AG20443 (cell line): ENCODE results near the gene COQ7.

Source experiments
- DNase-seq: peaks from one replicate; pipeline ENCODE4 v3.0.0; 2012; ENCODE audit warnings: low spot score, mixed read lengths

COQ7 gene

DNA sequence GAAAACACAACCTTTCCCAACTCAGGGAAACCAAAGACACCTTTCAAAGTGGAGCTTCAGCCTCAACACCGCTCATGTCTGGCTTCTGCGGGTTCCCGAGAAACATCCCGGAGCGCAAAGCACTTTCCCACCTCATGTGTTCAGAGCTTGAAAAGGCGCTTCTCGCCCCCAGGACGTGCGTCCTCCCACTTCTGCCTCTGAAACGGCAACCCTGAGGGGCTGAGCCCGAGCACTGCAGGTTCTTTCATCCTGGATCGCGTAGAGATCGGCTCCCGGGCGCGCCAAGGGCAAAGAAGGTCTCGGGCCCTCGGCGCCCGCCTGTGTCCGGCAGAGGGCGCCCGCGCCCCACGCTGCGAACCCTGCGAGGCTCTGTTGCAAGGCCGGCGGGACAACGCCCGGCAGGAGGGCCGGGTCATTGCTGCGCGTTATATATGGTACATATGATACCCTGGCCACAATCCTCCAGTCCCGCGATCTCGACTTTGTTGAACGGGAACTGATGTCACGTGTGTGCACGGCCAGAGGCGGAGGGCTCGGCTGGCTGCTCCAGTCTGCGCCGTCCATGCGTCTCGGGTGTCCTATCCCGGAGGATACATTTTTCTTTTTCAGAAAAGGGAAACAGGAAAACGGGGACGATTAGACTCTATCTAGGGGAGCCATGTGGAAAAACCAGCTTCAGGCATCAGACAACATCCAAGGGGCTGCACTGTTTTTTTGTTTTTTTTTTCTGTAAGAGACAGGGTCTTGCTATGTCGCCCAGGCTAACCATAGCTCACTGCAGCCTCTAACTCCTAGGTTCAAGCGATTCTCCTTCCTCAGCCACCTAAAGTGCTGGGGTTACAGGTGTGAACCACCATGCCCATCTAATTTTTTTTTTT lies 19.1 kb downstream of the COQ7 start:
- DNase-seq: peak; percentile 91

DNA sequence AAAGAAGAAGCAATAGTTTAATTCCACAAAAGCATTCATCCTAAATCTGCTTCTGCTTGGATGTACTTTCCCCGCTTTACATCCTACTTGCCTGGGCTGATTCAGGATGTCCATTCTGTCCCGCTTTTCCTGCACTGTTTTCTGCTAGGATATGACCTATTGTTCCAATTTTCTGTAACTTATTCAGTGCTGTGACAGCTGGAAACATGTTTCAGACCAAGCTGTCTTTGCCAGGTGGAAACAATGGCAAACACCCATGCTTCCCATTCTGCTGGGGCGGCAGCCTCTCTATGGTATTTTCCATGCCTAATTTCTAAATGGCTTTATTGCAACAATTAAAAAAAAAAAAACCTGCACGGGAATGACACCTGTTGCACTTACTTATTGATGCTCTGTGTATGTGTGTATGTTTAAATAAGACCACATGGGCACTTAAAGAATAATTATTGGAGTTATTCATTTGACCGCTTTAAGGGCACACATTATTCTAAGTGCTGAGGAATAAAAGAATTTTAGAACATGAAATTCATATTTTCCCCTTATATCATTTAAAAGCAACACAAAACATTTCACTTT lies 21.0 kb downstream of the COQ7 start:
- DNase-seq: no peak

DNA sequence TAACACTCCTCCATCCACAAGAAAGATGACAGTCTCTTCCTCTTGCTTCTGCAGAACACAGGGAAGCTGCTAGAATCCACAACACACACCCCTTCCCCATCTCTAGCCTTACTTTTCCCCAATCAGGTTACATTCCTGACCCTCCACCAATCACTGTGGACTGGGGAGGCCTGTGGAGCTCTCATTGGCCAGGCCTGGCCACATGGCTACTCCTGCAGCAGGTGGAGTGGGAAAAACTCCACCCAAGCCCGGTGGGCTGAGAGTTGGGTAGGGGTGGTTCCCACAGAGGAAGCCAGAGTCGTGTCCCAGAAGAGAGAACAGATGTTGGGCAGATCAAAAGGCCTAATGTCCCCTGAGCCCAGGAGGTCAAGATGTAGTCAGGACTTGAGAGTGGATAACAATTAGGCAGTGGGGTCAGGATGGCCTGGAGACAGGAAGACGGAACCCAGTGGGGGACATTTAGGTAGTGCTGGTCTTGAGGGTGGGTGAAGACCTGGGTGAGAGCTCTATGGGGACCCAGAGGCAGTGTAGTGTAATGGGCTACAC lies 22.1 kb downstream of the COQ7 start:
- DNase-seq: no peak

DNA sequence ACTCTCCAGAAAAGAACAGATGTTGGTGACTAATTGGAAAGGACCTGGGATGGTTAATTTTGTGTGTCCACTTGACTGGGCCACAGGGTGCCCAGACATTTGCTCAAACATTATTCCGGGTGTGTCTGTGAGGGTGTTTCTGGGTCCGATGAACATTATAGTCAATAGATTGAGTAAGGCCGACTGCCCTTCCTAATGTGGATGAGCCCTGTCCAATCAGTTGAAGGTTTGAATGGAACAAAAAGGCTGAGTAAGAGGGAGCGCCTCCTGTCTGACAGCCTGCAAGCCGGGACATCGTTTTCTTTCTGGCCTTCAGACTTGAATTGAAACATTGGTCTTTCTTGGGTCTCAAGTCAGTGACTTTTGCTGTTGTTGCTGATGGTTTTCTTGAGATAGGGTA lies 23.5 kb downstream of the COQ7 start:
- DNase-seq: no peak

DNA sequence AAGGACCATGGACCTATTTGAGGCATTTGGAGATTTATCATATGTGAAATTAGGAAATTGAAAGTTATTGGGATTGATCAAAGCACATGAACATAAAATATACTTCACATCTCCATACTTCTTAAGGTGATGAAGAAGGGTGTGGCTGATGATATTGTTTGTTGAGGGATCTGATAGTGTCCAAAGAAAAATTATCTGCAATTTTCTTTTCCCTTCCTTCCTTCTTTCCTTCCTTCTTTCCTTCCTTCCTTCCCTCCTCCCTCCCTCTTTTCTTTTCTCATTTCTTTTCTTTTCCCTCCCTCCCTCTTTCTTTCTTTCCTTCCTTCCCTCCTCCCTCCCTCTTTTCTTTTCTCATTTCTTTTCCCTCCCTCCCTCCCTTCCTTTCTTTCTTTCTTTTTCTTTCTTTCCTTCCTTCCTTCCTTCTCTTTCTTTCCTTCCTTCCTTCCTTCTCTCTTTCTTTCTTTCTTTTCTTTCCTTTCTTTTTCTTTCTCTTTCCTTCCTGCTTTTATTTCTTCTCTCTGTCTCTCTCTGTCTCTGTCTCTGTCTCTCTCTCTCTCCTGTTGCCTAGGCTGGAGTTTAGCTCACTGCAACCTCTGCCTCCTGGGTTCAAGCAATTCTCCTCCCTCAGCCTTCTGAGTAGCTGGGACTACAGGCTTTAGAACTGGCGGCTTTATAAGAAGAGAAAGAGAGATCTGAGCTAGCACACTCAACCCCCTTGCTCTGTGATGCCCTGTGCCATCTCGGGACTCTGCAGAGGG lies 25.4 kb downstream of the COQ7 start:
- no peak for DNase-seq

DNA sequence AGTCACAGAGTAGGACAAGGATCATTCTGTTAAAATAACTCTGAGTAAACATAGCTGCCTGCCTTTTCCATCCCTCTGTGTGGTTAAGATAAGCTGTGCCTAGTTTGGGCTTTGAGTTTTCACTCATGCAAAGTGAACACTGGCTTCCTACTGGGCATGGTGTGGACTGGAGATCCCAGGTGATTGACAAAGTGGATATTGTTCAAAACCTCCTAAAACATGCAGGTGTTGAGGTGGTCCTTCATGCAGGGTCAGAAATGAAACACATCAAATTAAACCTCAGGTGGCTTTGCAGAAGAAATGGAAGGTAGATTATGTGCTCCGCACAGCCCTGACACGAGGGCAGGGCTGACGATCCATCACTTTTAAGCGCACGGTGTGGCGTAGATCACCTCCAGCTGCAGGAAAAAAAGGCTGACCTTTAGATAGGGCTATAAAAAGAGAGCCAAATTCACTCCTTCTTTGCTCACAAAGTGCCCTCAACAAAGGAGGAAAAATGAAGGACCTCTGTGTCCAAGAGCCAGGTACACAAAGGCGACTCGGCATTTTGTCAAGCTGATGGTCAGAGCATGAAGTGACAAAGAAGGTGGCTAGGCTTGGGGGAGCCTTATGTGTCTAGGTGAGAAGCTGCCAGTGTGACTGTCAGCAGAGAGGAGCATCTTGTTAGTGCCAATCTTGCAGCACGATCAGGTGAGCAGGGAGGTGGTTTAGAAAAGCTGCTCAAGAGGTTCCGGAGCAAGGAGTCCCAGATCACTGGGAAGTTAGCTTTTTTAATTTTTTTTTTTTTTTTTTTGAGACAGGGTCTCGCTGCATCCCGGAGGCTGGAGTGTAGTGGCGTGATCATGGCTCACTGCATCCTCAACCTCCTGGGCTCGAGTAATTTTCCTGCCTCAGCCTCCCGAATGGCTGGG lies 26.5 kb downstream of the COQ7 start:
- no peak for DNase-seq

DNA sequence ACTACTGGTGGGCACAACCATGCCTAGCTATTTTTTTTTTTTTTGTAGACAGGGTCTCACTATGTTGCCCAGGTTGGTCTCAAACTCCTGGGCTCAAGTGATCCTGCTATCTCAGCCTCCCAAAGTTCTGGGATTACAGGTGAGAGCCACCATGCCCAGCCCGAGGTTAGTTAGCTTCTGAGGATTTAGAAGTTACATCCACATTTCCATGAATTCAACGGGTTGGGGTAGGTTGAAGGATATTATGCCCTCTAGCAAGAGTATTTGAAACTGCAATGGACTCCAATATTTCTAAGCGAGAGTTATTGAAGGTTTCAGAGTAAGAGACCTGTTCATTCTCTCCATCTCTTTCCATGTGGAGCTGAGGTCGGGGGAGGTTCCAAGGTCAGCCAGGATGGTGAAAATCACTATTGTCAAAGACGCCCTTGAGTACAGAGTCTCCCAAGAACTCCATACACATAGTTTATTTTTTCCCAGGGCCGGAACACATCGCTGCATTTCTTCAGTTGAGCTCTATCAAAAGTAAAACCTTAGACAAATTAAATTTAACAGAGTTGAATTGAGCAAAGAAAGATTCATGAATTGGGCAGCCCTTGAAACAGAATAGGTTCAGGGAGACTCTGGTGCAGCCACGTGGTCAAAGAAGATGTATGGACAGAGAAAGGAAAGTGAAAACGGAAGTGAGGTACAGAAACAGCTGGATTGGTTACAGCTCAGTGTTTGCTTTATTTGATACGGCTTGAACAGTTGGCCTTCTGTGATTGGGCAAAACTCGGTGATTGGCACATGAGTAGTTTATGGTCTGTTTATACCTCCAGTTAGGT lies 27.3 kb downstream of the COQ7 start:
- DNase-seq: no peak

DNA sequence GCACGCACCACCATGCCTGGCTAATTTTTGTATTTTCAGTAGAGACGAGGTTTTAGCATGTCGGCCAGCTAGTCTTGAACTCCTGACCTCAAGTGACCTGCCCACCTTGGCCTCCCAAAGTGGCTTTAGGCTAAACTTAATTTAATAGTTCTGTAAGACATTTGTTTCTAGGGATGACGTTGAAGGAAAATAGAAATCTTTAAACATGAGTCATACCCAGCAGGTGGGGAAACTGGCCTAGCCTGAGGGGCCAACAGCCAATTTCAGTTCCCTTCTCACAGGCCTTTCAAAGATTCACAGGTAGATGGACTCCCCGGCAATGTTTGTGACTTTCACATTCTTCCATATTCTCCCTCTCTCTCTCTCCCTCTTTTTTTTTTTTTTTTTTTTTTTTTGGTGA lies 28.2 kb downstream of the COQ7 start:
- no peak for DNase-seq

DNA sequence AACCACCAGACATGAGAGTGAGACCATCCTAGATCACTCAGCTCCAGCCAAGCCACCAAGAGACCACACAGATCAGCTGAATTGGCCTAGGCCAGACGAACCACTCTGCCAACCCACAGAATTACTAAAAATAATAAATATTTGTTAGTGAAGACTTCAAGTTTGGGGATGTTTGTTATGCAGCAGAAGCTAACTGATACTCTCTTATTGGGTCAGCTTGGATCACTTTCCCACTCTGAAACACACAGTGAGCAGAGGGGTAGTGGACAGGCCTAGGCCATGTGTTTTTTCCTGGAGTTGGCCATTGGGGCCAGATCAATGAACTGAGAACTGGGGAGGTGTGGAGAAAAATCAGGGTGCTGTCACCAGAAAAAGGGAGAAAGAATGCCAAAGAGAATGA lies 30.8 kb downstream of the COQ7 start:
- no peak for DNase-seq

DNA sequence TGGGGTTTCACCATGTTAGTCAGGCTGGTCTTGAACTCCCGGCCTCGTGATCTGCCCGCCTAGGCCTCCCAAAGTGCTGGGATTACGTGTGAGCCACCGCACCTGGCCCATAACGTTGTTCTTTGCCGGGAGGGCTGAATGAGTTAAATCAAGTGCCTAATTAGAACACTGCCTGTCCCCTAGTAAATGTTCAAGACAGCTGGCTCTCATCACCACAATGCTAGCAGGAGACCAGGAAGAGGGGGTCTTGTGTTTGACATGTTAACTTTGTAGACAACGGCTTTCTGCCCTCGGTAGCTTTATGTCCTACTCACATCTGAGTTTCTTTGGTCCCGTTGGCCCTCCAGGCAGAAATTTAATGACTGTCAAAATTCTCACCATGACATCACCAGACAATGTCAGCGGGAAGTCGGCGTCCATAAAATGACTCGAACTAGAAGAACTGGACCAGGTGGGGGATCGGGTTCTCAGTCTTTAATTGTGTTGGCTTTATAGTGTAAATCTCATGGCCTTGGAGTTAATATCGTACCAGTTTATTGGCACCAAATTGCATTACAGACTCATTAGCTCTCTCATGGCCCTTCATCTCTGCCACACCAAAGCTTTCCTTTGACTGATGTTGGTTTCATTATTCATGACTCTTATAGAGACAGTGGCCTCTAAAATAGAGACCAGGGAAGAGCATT lies 34.9 kb downstream of the COQ7 start:
- DNase-seq: no peak

DNA sequence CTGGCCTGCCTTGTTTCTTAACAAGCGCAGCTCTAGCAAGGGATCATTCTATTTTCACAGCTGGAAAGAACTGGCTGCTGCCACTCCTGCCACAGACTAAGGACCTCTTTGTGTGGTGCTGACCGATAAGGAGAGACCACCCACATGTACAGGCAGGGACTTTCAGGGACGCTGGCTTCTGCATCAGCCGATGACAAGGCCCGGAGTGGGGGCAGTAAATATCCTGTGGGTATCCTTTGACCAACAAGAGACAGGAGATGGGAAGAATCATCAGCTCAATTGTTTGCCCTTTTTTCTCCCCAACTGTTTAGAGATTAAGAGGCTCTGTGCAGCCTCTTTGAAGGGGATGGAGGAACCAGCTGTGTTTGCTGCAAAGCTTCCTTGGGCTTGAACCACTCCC lies 37.2 kb downstream of the COQ7 start:
- DNase-seq: no peak

DNA sequence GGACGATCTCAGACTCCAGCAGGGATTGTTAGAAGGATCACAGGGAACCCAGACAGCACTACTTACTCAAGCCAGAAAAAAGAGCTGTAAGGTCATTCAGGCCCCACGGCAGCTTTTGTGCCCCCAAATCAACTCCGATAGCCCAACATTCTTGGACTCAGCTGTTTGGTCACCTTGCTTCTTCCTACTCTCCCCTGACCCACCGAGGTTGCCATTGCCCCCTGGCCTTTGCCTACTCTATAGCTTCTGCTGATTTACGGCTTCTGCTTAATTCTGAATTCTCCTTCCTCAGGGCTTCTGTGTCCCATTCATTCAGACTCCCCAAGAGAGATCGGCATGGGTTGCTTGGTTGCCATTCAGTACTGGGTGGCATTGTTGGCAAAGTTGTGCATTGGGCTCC lies 37.7 kb downstream of the COQ7 start:
- DNase-seq: no peak

DNA sequence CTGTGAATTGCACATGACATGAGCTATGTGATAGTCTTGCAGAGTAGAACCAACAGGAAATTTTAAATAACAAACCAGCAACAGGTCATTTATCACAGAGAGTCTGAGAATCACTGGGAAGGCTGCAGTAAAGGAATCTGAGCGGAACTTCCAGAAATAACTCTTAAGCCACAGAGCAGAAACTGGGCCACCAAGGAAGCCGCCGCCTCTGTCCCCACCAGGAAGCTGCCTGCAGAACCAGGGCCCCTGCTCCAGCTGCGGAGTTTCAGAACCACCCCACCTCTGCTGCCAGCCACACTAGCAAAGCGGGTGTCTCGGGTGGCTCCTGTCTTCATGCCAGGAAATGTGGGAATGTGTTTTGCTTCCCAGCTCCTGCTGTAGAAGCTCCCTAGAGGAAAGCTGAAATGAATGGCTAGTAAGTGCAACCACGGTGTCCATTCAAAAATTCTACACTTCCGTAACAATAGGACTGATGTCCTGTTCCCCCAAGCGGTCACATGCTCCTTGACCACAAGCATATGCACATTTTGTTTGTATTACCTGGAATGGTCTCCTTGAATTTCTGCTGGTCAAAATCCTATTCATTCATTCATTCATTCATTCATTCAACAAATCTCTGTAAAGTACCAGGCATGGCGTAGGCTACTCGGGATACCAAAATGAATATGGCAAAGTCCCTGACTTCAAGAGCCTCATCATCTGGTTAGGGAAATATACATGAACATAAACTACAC lies 38.6 kb downstream of the COQ7 start:
- DNase-seq: no peak

DNA sequence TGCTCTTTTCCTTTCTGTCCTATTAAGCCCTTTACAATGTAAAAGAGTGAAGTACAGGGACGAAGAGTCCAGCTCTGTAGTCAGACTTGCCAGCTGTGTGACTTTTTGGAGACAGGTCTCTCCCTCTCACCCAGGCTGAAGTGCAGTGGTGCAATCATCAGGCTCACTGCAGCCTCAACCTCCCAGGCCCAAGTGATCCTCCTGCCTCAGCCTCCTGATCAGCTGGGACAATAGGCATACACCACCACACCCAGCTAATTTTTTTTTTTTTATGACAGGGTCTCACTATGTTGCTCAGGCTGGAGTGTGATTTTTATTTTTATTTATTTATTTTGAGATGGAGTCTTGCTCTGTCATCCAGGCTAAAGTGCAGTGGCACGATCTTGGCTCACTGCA lies 39.2 kb downstream of the COQ7 start:
- DNase-seq: no peak

DNA sequence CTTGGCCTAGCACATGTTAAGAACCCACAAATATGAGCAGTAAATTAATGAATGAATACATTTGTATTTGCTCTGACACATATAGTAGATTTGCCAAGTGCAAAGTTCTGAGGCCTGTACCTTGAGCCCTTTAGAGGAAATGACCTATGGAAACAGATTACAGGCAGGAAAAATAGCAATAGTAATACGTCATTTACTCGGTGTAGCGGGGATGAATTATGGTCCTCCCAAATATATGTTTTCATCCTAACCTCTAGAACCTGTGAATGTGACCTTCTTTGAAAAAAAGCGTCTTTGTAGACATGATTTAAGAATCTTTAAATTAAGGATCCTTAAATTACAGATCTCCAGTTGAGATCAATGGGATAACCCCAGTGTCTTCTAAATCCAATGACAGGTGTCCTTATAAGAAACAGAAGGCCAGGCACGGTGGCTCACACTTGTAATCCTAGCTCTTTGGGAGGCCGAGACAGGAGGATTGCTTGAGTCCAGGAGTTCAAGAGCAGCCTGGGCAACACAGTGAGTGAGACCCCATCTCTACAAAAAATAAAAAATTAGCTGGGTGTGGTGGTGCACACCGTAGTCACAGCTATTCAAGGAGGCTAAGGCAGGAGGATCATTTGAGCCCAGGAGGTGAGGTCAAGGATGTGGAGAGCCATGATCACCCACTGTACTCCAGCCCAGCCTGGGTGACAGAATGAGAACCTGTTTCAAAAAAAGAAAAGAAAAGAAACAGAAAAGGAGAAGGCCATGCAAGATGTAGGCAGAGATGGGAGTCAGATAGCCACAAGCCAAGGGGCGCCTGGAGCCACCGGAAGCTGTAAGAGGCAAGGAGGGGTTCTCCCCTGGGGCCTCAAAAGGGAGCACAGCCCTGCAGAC lies 41.2 kb downstream of the COQ7 start:
- no peak for DNase-seq

DNA sequence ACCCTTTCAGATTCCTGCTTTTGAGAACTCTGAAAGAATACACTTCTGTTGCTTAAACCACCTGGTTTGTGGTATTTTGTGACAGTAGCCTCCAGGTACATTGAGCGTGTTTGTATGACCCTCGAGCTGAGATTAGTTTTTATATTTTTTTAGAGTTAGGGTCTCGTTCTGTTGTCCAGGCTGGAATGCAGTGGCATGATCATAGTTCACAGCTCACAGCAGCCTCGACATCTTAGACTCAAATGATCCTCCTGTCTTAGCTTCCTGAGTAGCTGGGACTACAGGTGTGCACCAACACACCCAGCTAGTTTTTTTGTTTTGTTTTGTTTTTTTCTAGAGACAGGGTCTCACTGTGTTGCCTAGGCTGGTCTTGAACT lies 41.9 kb downstream of the COQ7 start:
- DNase-seq: no peak

DNA sequence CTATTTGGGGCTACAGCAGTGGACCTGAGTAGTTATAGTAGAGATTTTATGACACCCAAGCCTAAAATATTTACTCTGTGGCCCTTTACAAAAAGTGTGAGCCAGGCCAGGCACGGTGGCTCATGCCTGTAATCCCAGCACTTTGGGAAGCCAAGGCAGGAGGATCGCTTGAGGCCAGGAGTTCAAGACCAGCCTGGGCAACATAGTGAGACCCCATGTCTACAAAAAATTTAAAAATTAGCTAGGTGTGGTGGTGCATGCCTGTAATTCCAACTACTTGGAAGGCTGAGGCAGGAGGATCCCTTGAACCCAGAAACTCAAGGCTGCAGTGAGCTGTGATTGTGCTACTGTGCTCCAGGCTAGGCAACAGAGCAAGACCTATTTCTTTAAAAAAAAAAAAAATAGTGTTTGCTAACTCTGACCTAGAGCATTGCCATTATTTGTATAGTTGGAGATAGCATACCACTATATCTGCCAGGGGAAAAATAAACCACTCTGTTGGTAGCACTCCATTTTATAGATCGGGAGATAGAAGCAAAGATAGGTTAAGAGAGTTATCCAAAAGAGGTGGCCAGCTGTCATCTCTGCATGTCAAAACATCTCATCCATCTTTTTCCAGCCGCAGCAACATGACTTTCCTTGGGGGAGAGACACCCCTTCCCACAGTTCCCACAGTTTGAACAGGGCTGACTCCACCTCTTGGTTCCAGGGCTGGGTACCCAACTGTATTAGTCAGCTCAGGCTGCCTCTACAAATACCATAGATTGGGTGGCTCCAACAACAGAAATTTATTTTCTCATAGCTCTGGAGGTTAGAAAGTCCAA lies 43.3 kb downstream of the COQ7 start:
- no peak for DNase-seq

DNA sequence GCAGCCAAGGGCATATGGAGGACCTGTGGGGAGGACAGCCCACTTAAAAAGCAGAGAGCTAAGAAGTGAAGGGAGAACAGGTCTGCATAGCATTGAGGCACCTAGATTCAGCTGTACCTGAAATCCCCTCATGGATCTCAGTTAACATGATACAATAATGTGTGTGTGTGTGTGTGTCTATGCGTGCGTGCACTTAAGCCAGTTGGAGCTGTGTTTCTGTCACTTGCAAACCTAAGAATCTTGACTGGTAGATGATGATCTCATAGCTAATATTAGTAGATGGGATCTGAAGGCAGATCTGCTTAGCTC lies 44.6 kb downstream of the COQ7 start:
- DNase-seq: no peak
